H1 (cell line): ENCODE data around the gene THYN1. TPM values are rescaled to one million over a fixed set of nuclear protein-coding genes. Genes with fewer than 3 reads are reported as not detected.
A peak's percentile ranks its signal among the peaks of the same experiment; 100 is the strongest.

Experiments used
- CTCF ChIA-PET: fragments of 300-600 bp; sonication (Branson Sonifier 250); formaldehyde crosslinking; loops from one replicate; lab custom pipeline; 2021; ENCODE audit not compliant: partially characterized antibody; lab: Charles Lee
- POLR2A ChIA-PET: fragments of 300-600 bp; sonication (Branson Sonifier 250); formaldehyde crosslinking; loops from one replicate; lab custom pipeline; 2021; ENCODE audit warnings: inconsistent platforms; ENCODE audit not compliant: partially characterized antibody; lab: Charles Lee
- DNase-seq, 2 experiments: peaks; one replicate each; pipeline versions ENCODE4 v3.0.0 to v3.0.0-alpha.2; 2010 to 2022; ENCODE audit warnings: low spot score in 2 of 2, low read depth in 1 of 2, mixed read lengths in 1 of 2
- FAIRE-seq: peaks from 2 replicates; lab custom pipeline; 2011; peaks lifted over from hg19 to GRCh38; lab: Jason Lieb, UNC
- H2AFZ ChIP-seq: 2 replicates; pipeline ENCODE4 v1.8.1; 2012; ENCODE audit warnings: low read length, inconsistent platforms
- H2AK5ac ChIP-seq: 2 replicates; pipeline ENCODE4 v1.6.1; 2013; ENCODE audit warnings: low read depth, low read length
- H2BK120ac ChIP-seq: replicated peaks from 2 replicates; pipeline ENCODE3; 2013; ENCODE audit warnings: low read depth, low read length, inconsistent platforms
- H2BK12ac ChIP-seq: 2 replicates; pipeline ENCODE4 v1.6.1; 2013; ENCODE audit warnings: low read depth, low read length
- H2BK15ac ChIP-seq: 2 replicates; pipeline ENCODE4 v1.6.1; 2013; ENCODE audit warnings: low read length
- H2BK20ac ChIP-seq: 2 replicates; pipeline ENCODE4 v1.6.1; 2013; ENCODE audit warnings: low read length
- H2BK5ac ChIP-seq: 2 replicates; pipeline ENCODE4 v1.6.1; 2013; ENCODE audit warnings: low read depth, low read length
- H3K14ac ChIP-seq: 2 replicates; pipeline ENCODE4 v1.6.1; 2013; ENCODE audit warnings: inconsistent platforms; ENCODE audit not compliant: insufficient read length
- H3K18ac ChIP-seq: 2 replicates; pipeline ENCODE4 v1.6.1; 2013; ENCODE audit warnings: low read length; ENCODE audit errors: extremely low read depth
- H3K23ac ChIP-seq: 2 replicates; pipeline ENCODE4 v1.6.1; 2013; ENCODE audit warnings: inconsistent platforms; ENCODE audit not compliant: insufficient read length
- H3K23me2 ChIP-seq: 2 replicates; pipeline ENCODE4 v1.6.1; 2013; ENCODE audit warnings: low read depth, low read length
- H3K27ac ChIP-seq: 2 replicates; pipeline ENCODE4 v1.6.1; 2011; ENCODE audit warnings: low read depth, low read length, inconsistent platforms
- H3K27me3 ChIP-seq, 4 experiments: replicated peaks in 1 of 4; 1 replicate in 1 of 4; 2 replicates in 3 of 4; pipeline versions ENCODE4 v1.6.1 to v1.8.1; 2011 to 2013; ENCODE audit warnings: low read length in 3 of 4, mild to moderate bottlenecking in 3 of 4, inconsistent platforms in 2 of 4, mixed read lengths in 2 of 4, moderate library complexity in 1 of 4; ENCODE audit not compliant: control insufficient read depth in 3 of 4, insufficient read depth in 3 of 4; ENCODE audit errors: extremely low read depth in 1 of 4
- H3K36me3 ChIP-seq, 4 experiments: 2 replicates each; pipeline versions ENCODE4 v1.6.1 to v1.8.1; 2011 to 2013; ENCODE audit warnings: mild to moderate bottlenecking in 4 of 4, low read length in 3 of 4, moderate library complexity in 2 of 4, control low read depth in 1 of 4, inconsistent platforms in 1 of 4; ENCODE audit not compliant: insufficient read depth in 4 of 4, control insufficient read depth in 2 of 4
- H3K4ac ChIP-seq: replicated peaks from 2 replicates; pipeline ENCODE3; 2013; ENCODE audit warnings: low read length, low read depth, mixed read lengths, inconsistent platforms; ENCODE audit not compliant: insufficient read length
- H3K4me1 ChIP-seq, 4 experiments: replicated peaks in 1 of 4; 1 replicate in 1 of 4; 2 replicates in 3 of 4; pipeline versions ENCODE4 v1.6.1 to v1.8.1; 2011 to 2013; ENCODE audit warnings: low read length in 3 of 4, inconsistent platforms in 2 of 4, mixed read lengths in 1 of 4; ENCODE audit not compliant: insufficient read depth in 4 of 4, control insufficient read depth in 3 of 4
- H3K4me2 ChIP-seq, 2 experiments: 2 replicates each; pipeline versions ENCODE4 v1.6.1 to v1.8.1; 2011 to 2013; ENCODE audit warnings: low read depth in 2 of 2, low read length in 2 of 2, control low read depth in 1 of 2, inconsistent platforms in 1 of 2, mild to moderate bottlenecking in 1 of 2; ENCODE audit not compliant: insufficient read depth in 1 of 2
- H3K4me3 ChIP-seq, 4 experiments: fragments of 200-600, 300-600 bp in 1 of 4; sonication (generic), shearing (Covaris generic), sonication (Bioruptor Twin) in 1 of 4; 2 replicates each; pipeline versions ENCODE4 v1.5.1 to v1.8.1; 2011 to 2016; ENCODE audit warnings: low read length in 4 of 4, low read depth in 3 of 4, control low read depth in 2 of 4, inconsistent platforms in 2 of 4, mild to moderate bottlenecking in 2 of 4, mixed read lengths in 1 of 4, moderate library complexity in 1 of 4; ENCODE audit not compliant: insufficient read depth in 2 of 4; ENCODE audit errors: extremely low read depth in 1 of 4
- H3K56ac ChIP-seq: replicated peaks from 2 replicates; pipeline ENCODE3; 2013; ENCODE audit warnings: low read depth, mild to moderate bottlenecking, mixed read lengths, low read length, inconsistent platforms; ENCODE audit not compliant: insufficient read length
- H3K79me1 ChIP-seq: 2 replicates; pipeline ENCODE4 v1.6.1; 2013; ENCODE audit warnings: low read depth, low read length, control low read depth
- H3K79me2 ChIP-seq, 2 experiments: 2 replicates each; pipeline versions ENCODE4 v1.6.1 to v1.8.1; 2012 to 2013; ENCODE audit warnings: low read length in 2 of 2, mild to moderate bottlenecking in 2 of 2, inconsistent platforms in 1 of 2; ENCODE audit not compliant: insufficient read depth in 2 of 2, control insufficient read depth in 1 of 2
- H3K9ac ChIP-seq, 4 experiments: replicated peaks in 1 of 4; 1 replicate in 1 of 4; 2 replicates in 3 of 4; pipeline versions ENCODE4 v1.6.1 to v1.8.1; 2011 to 2013; ENCODE audit warnings: low read depth in 3 of 4, low read length in 3 of 4, control low read depth in 2 of 4, mild to moderate bottlenecking in 2 of 4, moderate library complexity in 2 of 4, inconsistent platforms in 1 of 4; ENCODE audit errors: extremely low read depth in 1 of 4
- H3K9me3 ChIP-seq, 2 experiments: 2 replicates each; pipeline versions ENCODE4 v1.6.1 to v1.8.1; 2012 to 2013; ENCODE audit warnings: mild to moderate bottlenecking in 2 of 2, moderate library complexity in 2 of 2, control low read depth in 1 of 2, inconsistent platforms in 1 of 2, low read depth in 1 of 2, low read length in 1 of 2, mixed read lengths in 1 of 2; ENCODE audit not compliant: insufficient read depth in 2 of 2
- H4K20me1 ChIP-seq, 2 experiments: replicated peaks in 1 of 2; 2 replicates each; pipeline versions ENCODE3 to v1.8.1; 2011 to 2013; ENCODE audit warnings: inconsistent platforms in 2 of 2, low read length in 2 of 2, mild to moderate bottlenecking in 1 of 2; ENCODE audit not compliant: insufficient read depth in 2 of 2, control insufficient read depth in 1 of 2
- H4K5ac ChIP-seq: 2 replicates; pipeline ENCODE4 v1.6.1; 2013; ENCODE audit warnings: low read length, low read depth, mixed read lengths, inconsistent platforms; ENCODE audit not compliant: insufficient read length
- H4K8ac ChIP-seq: 2 replicates; pipeline ENCODE4 v1.8.0; 2013; ENCODE audit warnings: mild to moderate bottlenecking, moderate library complexity, low read length, inconsistent platforms; ENCODE audit not compliant: insufficient read depth; ENCODE audit errors: extremely low read depth
- H4K91ac ChIP-seq: replicated peaks from 2 replicates; pipeline ENCODE3; 2013; ENCODE audit warnings: low read length, mixed read lengths, inconsistent platforms; ENCODE audit not compliant: insufficient read length
- BACH1 ChIP-seq: IDR thresholded peaks from 2 replicates; pipeline ENCODE4 v1.6.1; 2012; ENCODE audit warnings: low read length, improper control_type of control experiment
- CTCF ChIP-seq, 3 experiments: IDR thresholded peaks; 1 replicate in 2 of 3; 2 replicates in 1 of 3; pipeline versions ENCODE4 v1.5.1 to v1.6.1; 2011; ENCODE audit warnings: low read length in 3 of 3, mild to moderate bottlenecking in 3 of 3, inconsistent platforms in 2 of 3, low read depth in 1 of 3, moderate library complexity in 1 of 3; ENCODE audit not compliant: insufficient read depth in 1 of 3; ENCODE audit errors: control extremely low read depth in 1 of 3
- RAD21 ChIP-seq, 2 experiments: IDR thresholded peaks in 1 of 2; conservative IDR thresholded peaks in 1 of 2; 2 replicates each; pipeline ENCODE4 v1.6.1; 2011; ENCODE audit warnings: low read depth in 2 of 2, low read length in 2 of 2, improper control_type of control experiment in 1 of 2, inconsistent platforms in 1 of 2, mild to moderate bottlenecking in 1 of 2, moderate library complexity in 1 of 2
- SUZ12 ChIP-seq: fragments of 200-600 bp; sonication (generic); IDR thresholded peaks from 2 replicates; pipeline ENCODE4 v1.6.1; 2012; ENCODE audit warnings: mild to moderate bottlenecking, inconsistent platforms, low read length, moderate library complexity, mixed read lengths
- TEAD4 ChIP-seq: IDR thresholded peaks from 2 replicates; pipeline ENCODE4 v1.6.1; 2012; ENCODE audit warnings: low read depth, low read length, inconsistent platforms, mixed read lengths
- WGBS, 2 experiments: shearing (Covaris generic) in 1 of 2; methylation state at CpG; one replicate each; pipeline versions ENCODE4 v1.1.6 to v1.1.7; 2013 to 2015; ENCODE audit warnings: low lambda C conversion rate in 2 of 2, mixed read lengths in 2 of 2, inconsistent platforms in 1 of 2, low coverage in 1 of 2, missing lambda C conversion rate in 1 of 2; ENCODE audit not compliant: insufficient replicate concordance in 2 of 2, insufficient coverage in 1 of 2, insufficient read length in 1 of 2; ENCODE audit errors: extremely low coverage in 1 of 2, missing lambda C conversion rate in 1 of 2; 5-methylcytosine and 5-hydroxymethylcytosine counted together
- polyA plus RNA-seq, 7 experiments: library from polyadenylated mRNA; depleted of rRNA in 3 of 7; stranded (reverse) in 5 of 7; unstranded in 2 of 7; fragments of >200 nt in 5 of 7; fragments of 200-250 nt in 2 of 7; gene quantifications; 1 replicate in 5 of 7; 2 replicates in 1 of 7; 4 replicates in 1 of 7; pipeline versions ENCODE4 v1.2.1 to v1.2.3, GENCODE V29; 2011 to 2013; ENCODE audit warnings: missing spikeins in 2 of 7, mixed read lengths in 2 of 7
- total RNA-seq: library from RNA; stranded (reverse); fragmentation: NEBNext Ultra II Directional; extraction: Animal tissue kit (Norgen Biotek cat#: 25700); gene quantifications from 2 replicates; pipeline ENCODE4 v1.2.1, GENCODE V29; 2021

The THYN1 gene
- total and polyA plus RNA-seq, 2 of the 8 experiments (the other 6 are each of a cell fraction or from before 2014, with no cell fraction given): 77.3 to 95.1 TPM

GRCh38 chr11:134244593-134244992, 8.6 kb downstream of the THYN1 start:
- no peaks in the 10 kb centered on the region for H3K4me1 ChIP-seq
- POLR2A ChIA-PET: interaction anchor here (1.0 to 2.1 kb wide), 3 partner anchors 9 to 20 kb away, joined by 4 to 8 read pairs (median 5); partner anchors contain the start of genes ACAD8, NCAPD3, THYN1 and VPS26B
- no peak for FAIRE-seq

More at GRCh38 chr11:134244593-134244992, 8.6 kb downstream of the THYN1 start:
- H3K23me2 ChIP-seq: no peaks in the 10 kb centered on the region
- H3K79me1 ChIP-seq: no peaks in the 10 kb centered on the region
- no peaks in the 10 kb centered on the region for H3K9me3 ChIP-seq
- H3K14ac ChIP-seq: no peak overlapping the region
- H3K4me2 ChIP-seq: no peak overlapping the region
- H3K18ac ChIP-seq: no peak overlapping the region
- H3K27me3 ChIP-seq: no peaks in the 10 kb centered on the region
- no peak overlapping the region for H2BK20ac ChIP-seq
- no peak overlapping the region for H2BK5ac ChIP-seq
- H4K5ac ChIP-seq: no peak overlapping the region
- no peak for DNase-seq
- H2BK120ac ChIP-seq: no peak overlapping the region
- no peak overlapping the region for H3K23ac ChIP-seq
- CTCF ChIA-PET: interaction anchor here (0.8 to 3.7 kb wide), 17 partner anchors 8 to 216 kb away, joined by 3 to 23 read pairs (median 4); partner anchors contain the start of genes ACAD8, GLB1L3, NCAPD3 and THYN1
- no peak overlapping the region for H2AFZ ChIP-seq
- no peak overlapping the region for H3K56ac ChIP-seq
- H4K20me1 ChIP-seq: no peaks in the 10 kb centered on the region
- H2AK5ac ChIP-seq: no peak overlapping the region
- H4K8ac ChIP-seq: no peak overlapping the region
- peaks cover 8 to 28% (median 21%) of the 10 kb centered on the region in 4 experiments for H3K36me3 ChIP-seq
- WGBS, 2 experiments: 82% methylated on average over 7 of the region's 7 CpGs; no CpG with 5 or more reads in 1 of the 2 experiments
- H3K4me3 ChIP-seq: no peak overlapping the region
- H3K9ac ChIP-seq: no peak overlapping the region
- H2BK15ac ChIP-seq: no peak overlapping the region
- no peak overlapping the region for H4K91ac ChIP-seq
- H3K79me2 ChIP-seq: no peaks in the 10 kb centered on the region
- H3K27ac ChIP-seq: no peak overlapping the region
- no peak overlapping the region for H3K4ac ChIP-seq
- TF ChIP-seq SUZ12 (no peak), RAD21 (IDR thresholded peaks at IDR 0.05 in 1 of 2, conservative IDR thresholded peaks at IDR 0.05 in 1 of 2; ENCODE audit: low read depth in 2 of 2, low read length in 2 of 2) (peak; percentile 22 to 23; a peak in 2 of 4 replicates), TEAD4 (0 out of 2 replicates have a peak, but pooled peaks have one; percentile 4), CTCF (IDR thresholded peaks at IDR 0.05; ENCODE audit: control extremely low read depth in 1 of 3, insufficient read depth in 1 of 3, low read depth in 1 of 3, low read length in 3 of 3) (peak in 2 of 3 experiments; percentile 48 to 57; a peak in 2 of 4 replicates), BACH1 (no peak)
- TF ChIP-seq, all 59 proteins: peak for 3
- H2BK12ac ChIP-seq: no peak overlapping the region
